Muscle of leg (tissue), 11 donors: ENCODE results near the gene GRK1. TPM values are rescaled to one million over a fixed set of nuclear protein-coding genes. Genes with fewer than 3 reads are reported as not detected.
"Not testable (repeated sequence)": the region's sequence is repeated elsewhere in the genome, so short reads cannot be mapped to it uniquely, and the experiment has no call there.

Experiments
- DNase-seq: peaks from one replicate; pipeline ENCODE4 v3.0.0; 2013
- H3K27ac ChIP-seq: one replicate; pipeline ENCODE4 v1.5.1; 2013; ENCODE audit warnings: mild to moderate bottlenecking, low read length, control low read depth
- H3K27me3 ChIP-seq: one replicate; pipeline ENCODE4 v1.6.1; 2013; ENCODE audit warnings: low read length; ENCODE audit not compliant: control insufficient read depth, insufficient read depth
- H3K36me3 ChIP-seq: one replicate; pipeline ENCODE4 v1.6.1; 2013; ENCODE audit warnings: low read length; ENCODE audit not compliant: control insufficient read depth, insufficient read depth
- H3K4me1 ChIP-seq: one replicate; pipeline ENCODE4 v1.6.1; 2013; ENCODE audit warnings: low read length; ENCODE audit not compliant: control insufficient read depth, insufficient read depth
- H3K4me3 ChIP-seq: one replicate; pipeline ENCODE4 v1.5.1; 2013; ENCODE audit warnings: low read length, control low read depth
- H3K9me3 ChIP-seq: replicated peaks from 2 replicates; pipeline ENCODE4 v1.6.1; 2013; ENCODE audit warnings: low read depth, low read length; ENCODE audit not compliant: control insufficient read depth
- WGBS: methylation state at CpG from one replicate; pipeline ENCODE4 v1.1.5; 2013; ENCODE audit warnings: missing lambda C conversion rate; ENCODE audit not compliant: insufficient coverage; 5-methylcytosine and 5-hydroxymethylcytosine counted together
- polyA plus RNA-seq, 8 donors: library from polyadenylated mRNA; unstranded; fragments of 120-200 nt; gene quantifications; one replicate each; pipeline versions ENCODE4 v1.2.1 to v1.2.3, GENCODE V29; 2013; ENCODE audit warnings: inconsistent platforms in 1 of 8, low replicate concordance in 1 of 8; ENCODE audit not compliant: insufficient read length in 8 of 8, insufficient read depth in 1 of 8
- total RNA-seq: library from RNA; stranded (reverse); fragments of 120-200 nt; gene quantifications from one replicate; pipeline ENCODE4 v1.2.4, GENCODE V29; 2013

GRK1 gene
- total and polyA plus RNA-seq, 9 donors, result 0.11 to 0.38 (median 0.22) TPM; not detected in 1

DNA sequence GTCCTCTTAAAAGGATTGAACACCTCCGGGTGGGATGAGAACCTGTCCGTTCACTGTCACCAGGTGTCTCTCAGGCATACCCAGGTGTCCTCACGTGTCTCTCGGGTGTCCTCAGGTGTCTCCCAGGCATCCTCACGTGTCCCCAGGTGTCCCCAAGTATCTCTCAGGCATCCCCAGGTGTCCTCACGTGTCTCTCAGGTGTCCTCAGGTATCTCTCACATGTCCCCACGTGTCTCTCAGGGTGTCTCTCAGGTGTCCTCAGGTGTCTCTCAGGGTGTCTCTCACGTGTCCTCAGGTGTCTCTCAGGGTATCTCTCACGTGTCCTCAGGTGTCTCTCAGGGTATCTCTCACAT, 42.8 kb upstream of the GRK1 start:
- WGBS, result 96% methylated on average over 9 of the region's 9 CpGs
- Histone ChIP-seq H3K27me3 (no peaks in the 10 kb centered on the region), H3K4me1 (peaks cover 7% of the 10 kb centered on the region), H3K36me3 (peaks cover 26% of the 10 kb centered on the region), H3K4me3 (no peak overlapping the region), H3K9me3 (no peaks in the 10 kb centered on the region), H3K27ac (no peak overlapping the region)
- DNase-seq, result no peak

GRCh38 chr13:113624640-113625304, 42.2 kb upstream of the GRK1 start:
- H3K27ac ChIP-seq, H3K27me3 ChIP-seq, H3K9me3 ChIP-seq, DNase-seq, H3K4me3 ChIP-seq, H3K4me1 ChIP-seq: not testable (repeated sequence)
- peaks cover 26% of the 10 kb centered on the region for H3K36me3 ChIP-seq
- WGBS, result 94% methylated on average over 14 of the region's 14 CpGs

DNA sequence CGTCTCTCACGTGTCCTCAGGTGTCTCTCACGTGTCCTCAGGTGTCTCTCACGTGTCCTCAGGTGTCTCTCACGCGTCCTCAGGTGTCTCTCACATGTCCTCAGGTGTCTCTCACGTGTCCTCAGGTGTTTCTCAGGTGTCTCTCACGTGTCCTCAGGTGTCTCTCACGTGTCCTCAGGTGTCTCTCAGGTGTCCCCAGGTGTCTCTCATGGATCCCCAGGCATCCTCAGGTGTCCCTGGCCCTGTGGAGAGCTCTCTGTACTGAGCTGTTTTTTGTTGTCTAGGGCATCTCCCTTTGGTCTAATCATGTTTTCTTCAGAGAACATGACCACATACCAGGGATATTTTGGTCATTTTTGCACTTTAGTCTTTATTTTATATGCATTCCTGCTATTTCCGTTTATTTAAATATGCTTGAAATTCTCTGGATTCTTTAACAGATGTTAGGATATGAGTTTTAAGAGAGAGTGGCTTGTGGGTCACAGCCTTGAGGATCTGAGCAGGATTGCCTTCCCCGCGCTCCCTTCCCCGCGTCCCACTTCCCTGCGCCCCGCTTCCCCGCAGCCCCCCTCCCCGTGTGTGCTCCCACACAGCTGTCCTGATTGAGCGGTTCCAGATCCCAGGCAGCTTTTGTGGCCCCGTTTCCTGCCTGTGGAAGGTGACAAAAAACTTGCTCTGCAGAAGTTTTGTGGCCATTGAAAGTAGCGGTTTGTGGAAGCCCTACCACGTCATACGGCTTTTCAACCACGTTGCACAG, 40.9 kb upstream of the GRK1 start:
- Histone ChIP-seq H3K4me3 (no peak overlapping the region), H3K27ac (peak overlapping the region; percentile 20), H3K36me3 (peaks cover 26% of the 10 kb centered on the region), H3K4me1 (peaks cover 7% of the 10 kb centered on the region), H3K27me3 (no peaks in the 10 kb centered on the region), H3K9me3 (no peaks in the 10 kb centered on the region)
- DNase-seq, result peak; percentile 22
- 77% methylated on average over 12 of the region's 24 CpGs for WGBS

DNA sequence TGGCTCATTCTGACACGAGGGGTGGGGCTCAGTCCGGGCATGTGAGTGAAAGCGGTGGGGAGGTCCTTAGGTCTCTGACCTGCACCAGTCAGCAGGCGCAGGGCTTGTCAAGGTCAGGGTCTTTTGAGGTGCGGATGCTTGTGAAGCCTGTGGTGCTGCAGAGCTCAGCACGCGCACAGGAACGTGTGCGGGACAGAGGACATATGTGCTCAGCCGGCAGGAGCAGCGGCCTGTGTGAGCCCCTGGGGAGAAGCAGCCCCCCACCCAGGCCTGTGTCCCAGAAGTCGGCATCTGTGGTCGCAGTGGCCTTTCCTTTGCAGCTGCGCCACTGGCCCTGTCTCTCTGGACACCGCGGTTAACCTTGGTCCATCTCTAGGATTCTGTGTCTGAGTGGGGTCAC, 39.9 kb upstream of the GRK1 start:
- Histone ChIP-seq H3K9me3 (no peaks in the 10 kb centered on the region), H3K4me3 (no peak overlapping the region), H3K27me3 (no peaks in the 10 kb centered on the region), H3K36me3 (peaks cover 33% of the 10 kb centered on the region), H3K27ac (no peak overlapping the region), H3K4me1 (peaks cover 10% of the 10 kb centered on the region)
- DNase-seq, result no peak
- 76% methylated on average over 13 of the region's 16 CpGs for WGBS

- H3K9me3 ChIP-seq, result no peaks in the 10 kb centered on the region
- peaks cover 37% of the 10 kb centered on the region for H3K36me3 ChIP-seq
- no peak for DNase-seq
- H3K27ac ChIP-seq, result no peak overlapping the region
- WGBS, result 83% methylated on average over 19 of the region's 30 CpGs
- H3K27me3 ChIP-seq, result no peaks in the 10 kb centered on the region
- H3K4me1 ChIP-seq, result peaks cover 12% of the 10 kb centered on the region
- no peak overlapping the region for H3K4me3 ChIP-seq
Observed at GRCh38 chr13:113628291-113629270, 38.4 kb upstream of the GRK1 start.

DNA sequence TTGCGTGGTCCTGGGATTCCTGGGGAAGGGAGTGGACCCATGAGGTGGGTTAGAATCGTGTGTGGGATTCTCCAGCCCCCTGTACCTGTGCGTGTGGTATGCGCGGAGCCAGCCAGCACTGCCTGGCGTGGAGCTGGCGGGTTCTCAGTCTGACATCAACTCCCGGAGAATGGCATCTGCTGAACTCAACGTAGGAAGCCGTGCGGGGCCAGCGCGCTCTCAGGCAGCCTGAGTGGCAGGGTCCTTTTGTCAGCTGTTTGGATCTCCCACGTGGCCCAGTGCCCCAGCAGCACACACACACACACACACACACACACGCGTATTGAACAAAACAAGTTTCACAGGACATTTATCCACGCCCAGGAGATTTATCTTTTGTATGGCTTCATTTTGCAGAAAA, 37.2 kb upstream of the GRK1 start:
- no peak for DNase-seq
- WGBS, result 86% methylated on average over 15 of the region's 17 CpGs
- Histone ChIP-seq H3K9me3 (no peaks in the 10 kb centered on the region), H3K36me3 (peaks cover 38% of the 10 kb centered on the region), H3K4me1 (peaks cover 12% of the 10 kb centered on the region), H3K4me3 (no peak overlapping the region), H3K27ac (no peak overlapping the region), H3K27me3 (no peaks in the 10 kb centered on the region)

GRCh38 chr13:113630296-113630695, 36.7 kb upstream of the GRK1 start:
- no peaks in the 10 kb centered on the region for H3K27me3 ChIP-seq
- DNase-seq, result no peak
- H3K4me3 ChIP-seq, result no peak overlapping the region
- H3K27ac ChIP-seq, result no peak overlapping the region
- H3K9me3 ChIP-seq, result no peaks in the 10 kb centered on the region
- peaks cover 42% of the 10 kb centered on the region for H3K36me3 ChIP-seq
- H3K4me1 ChIP-seq, result peaks cover 12% of the 10 kb centered on the region
- 89% methylated on average over 10 of the region's 11 CpGs for WGBS

DNA sequence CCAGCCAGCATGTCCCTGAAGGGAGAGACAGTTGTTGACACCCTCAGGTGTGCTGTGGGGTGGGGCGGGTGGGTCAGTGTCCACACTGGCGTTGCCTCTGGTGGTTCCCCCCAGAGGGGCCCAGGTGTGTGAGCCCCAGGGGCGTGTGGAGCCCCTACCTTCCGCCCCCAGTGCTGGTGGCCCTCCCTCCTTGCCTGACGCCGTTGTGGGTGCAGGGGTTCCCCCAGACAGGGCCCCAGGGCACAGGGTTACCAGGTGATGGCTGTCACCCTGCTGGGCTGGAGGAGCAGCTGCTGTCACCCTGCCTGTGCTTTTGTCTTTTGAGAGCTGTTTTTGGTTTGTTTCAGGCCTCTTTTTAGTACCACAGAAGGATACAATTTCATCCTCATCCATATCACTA, 36.2 kb upstream of the GRK1 start:
- no peak overlapping the region for H3K4me3 ChIP-seq
- WGBS, result 81% methylated on average over 4 of the region's 6 CpGs

DNA sequence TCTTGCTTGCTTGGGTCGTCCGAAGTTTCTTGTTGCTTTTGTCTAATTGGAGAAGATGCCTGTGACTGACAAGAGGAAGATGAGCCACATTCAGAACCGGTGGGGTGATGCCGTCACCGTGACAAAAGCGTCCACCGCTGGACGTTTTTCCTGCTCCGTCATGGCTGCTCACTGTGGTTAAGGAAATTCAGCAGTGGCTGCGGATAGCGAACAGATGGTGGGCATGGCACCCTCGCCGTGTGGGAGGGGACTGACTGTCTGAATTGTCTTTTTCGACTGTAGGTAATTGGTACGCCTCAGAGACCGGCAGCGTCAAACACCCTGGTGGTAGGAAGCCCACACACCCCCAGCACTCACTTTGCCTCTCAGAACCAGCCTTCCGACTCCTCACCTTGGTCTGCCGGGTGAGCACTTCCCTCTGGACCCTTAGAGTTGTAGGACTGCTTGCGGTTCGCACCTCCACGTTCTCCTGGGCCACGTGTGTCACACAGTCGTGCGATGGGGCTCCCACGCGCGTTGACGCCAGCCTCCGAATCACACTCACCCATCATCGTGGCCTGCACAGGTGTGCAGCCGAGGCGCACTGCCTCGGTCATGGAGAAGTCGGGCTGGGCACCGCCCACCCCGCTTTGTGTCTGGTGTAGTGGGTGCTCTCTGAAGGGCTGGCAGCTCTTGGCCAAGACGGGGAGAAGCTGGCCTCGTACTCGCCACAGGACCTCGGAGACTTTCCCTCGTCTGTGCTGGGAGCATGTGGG, 35.5 kb upstream of the GRK1 start:
- Histone ChIP-seq H3K9me3 (no peaks in the 10 kb centered on the region), H3K27me3 (no peaks in the 10 kb centered on the region), H3K27ac (no peak overlapping the region), H3K4me3 (no peak overlapping the region), H3K4me1 (peaks cover 5% of the 10 kb centered on the region), H3K36me3 (peaks cover 54% of the 10 kb centered on the region)
- WGBS, result 91% methylated on average over 36 of the region's 42 CpGs
- no peak for DNase-seq

More for the DNA sequence above, 36.2 kb upstream of the GRK1 start:
- Histone ChIP-seq H3K9me3 (no peaks in the 10 kb centered on the region), H3K36me3 (peaks cover 47% of the 10 kb centered on the region), H3K27ac (no peak overlapping the region), H3K27me3 (no peaks in the 10 kb centered on the region), H3K4me1 (peaks cover 8% of the 10 kb centered on the region)
- no peak for DNase-seq
